HTERT RPE-1 (cell line): ENCODE data around the gene TRPC6.
"Not testable (repeated sequence)": the region's sequence is repeated elsewhere in the genome, so short reads cannot be mapped to it uniquely, and the experiment has no call there.

ENCODE experiments used
- in situ Hi-C: fragments of 300-500 bp; cut with MboI; formaldehyde crosslinking; loops from 4 replicates; pipeline ENCODE4 v1.14.3; 2020; ENCODE audit warnings: low sequenced_read_pairs

The TRPC6 gene

GRCh38 chr11:101523193-101523592 lies 60.6 kb downstream of the TRPC6 start:
- in situ Hi-C loops: no loop called here

DNA sequence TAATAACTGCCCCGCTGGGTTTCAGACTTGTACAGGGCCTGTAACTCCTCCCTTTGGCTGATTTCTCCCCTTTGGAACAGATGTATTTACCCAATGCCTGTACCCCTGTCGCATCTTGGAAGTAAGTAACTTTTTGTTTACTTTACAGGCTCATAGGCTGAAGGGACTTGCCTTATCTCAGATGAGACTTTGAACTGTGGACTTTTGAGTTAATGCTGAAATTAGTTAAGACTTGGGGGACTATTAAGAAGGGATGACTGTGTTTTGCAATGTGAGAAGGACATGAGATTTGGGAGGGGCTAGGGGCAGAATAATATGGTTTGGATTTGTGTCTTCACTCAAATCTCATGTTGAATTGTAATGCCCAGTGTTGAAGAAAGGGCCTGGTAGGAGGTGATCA lies 62.0 kb downstream of the TRPC6 start:
- in situ Hi-C loops: no loop called here

GRCh38 chr11:101516546-101516945 lies 67.3 kb downstream of the TRPC6 start:
- in situ Hi-C loops: no loop called here

DNA sequence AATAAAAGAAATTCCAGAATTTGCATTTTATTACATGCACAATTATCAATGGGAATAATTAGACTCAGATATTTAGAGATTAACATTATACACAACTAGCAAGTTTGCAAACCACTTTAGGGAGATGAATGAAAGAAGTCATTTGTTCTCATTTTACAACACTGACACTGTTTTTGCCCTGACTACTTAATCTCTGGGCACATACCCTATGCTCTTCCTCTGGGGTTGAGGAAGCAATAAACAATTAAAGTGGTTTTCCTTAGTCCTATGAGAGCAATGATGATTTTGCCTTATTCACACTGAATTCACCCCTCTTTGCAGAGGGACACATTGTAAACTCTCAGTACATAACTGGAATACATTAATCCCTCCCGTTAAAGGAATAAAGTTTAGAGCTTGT lies 72.7 kb downstream of the TRPC6 start:
- in situ Hi-C loops: no loop called here

- in situ Hi-C loops: no loop called here
These were observed 73.2 kb downstream of the TRPC6 start for GRCh38 chr11:101510591-101510990.

- in situ Hi-C loops: no loop called here
These were observed 73.9 kb downstream of the TRPC6 start for GRCh38 chr11:101509922-101510321.

- in situ Hi-C loops: no loop called here
These were observed 75.4 kb downstream of the TRPC6 start for GRCh38 chr11:101508370-101508769.

GRCh38 chr11:101498891-101499290 lies 84.9 kb downstream of the TRPC6 start:
- in situ Hi-C loops: no loop called here

GRCh38 chr11:101497291-101497690 lies 86.5 kb downstream of the TRPC6 start:
- in situ Hi-C loops: no loop called here

DNA sequence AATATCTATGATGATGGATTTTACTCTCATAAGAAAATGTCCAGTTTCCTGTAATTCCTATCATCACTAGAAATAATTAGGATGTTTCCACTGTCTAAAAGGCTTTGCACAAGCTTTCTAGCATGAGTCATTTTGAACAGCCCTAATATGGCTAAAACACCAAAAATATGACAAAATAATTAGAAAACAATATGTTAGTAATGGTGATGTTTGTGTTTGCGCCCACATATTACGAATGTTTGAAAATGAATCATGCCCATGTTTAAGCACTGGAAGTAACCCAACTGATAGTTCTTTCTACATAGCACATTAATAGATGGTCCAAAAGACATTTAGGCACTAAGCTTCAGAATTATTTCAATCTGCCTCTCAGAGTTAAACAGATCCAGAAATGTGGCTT lies 96.0 kb downstream of the TRPC6 start:
- in situ Hi-C loops: no loop called here

DNA sequence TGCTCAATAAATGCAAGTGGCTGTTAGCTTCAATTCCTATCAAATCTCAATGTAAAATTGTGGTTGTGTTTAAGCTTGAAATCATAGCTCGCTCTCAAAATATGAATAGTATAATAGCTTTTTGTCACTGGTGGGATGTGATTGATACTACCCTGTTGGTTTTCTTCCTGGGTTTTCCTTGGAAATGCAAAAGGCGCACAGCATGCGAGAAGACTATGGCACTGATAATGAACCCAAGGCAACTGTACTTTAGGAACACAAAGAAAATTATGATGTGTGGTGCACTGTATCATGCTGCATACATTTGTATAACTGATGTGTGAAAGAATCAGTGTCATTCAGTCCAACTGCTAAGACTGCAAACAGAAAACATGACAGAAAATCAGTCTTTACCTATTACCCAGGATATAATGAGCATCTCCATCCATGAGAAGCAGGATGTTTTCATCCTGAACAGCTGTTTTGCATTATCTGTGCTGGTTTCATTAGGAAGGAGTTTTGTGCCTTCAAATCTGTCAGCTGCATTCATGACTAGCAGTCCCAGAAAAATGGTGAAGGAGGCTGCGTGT lies 101.2 kb downstream of the TRPC6 start:
- in situ Hi-C loops: no loop called here

DNA sequence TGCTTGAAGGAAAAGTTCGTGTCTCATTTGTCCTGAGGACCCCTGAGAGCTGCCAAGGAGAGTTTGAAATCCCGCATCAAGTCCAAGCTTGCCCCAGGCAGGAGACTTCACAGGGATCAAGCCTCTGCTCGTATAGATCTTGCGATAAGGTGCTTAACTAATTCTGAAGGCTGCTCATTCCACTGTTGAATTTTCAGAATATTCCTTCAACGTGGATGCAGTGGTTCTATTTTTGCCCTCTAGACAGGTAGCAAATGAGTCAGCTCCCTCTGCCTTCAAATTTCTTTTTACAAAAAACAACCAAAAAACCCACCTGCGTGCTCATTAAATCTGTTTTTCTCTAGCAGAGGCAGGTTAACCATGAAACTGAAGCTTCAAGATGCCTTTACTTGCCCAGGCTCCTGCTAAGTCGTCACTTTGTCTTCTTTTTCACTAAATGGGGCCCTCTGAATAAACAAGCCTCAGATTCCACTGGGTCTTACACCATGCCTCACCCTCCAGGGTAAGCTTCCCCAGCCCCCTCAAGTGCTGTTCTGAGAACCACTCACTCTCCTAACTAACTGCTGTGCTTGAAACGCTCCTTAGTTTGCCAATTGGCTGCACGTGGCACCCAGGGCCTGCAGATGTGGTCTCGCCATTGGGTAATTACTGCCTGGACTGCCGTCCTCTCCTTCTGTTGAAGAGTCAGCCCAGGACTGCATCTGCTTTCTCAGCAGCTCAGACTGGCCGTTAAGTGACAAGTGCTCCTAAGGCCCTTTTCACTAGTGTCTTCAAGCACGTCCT lies 105.0 kb downstream of the TRPC6 start:
- in situ Hi-C loops: no loop called here

DNA sequence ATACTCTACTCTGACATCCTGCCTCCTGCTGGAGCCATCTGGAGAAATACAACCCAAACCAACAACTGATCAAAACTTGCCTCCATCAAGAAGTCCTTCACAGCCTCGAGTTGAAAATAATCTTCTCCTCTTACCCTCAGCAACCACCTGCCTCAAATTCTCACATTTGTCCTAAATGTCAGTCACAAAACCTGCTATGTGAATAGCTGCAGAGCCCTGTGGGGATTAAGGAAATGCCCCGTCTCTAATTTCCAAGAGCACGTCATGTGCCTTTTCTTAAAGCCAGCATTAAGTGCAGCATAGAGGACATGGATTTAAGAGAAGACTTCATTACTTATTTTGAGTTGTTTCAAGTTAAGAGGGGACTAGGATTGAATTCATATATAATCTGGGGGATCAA lies 105.9 kb downstream of the TRPC6 start:
- in situ Hi-C loops: no loop called here

DNA sequence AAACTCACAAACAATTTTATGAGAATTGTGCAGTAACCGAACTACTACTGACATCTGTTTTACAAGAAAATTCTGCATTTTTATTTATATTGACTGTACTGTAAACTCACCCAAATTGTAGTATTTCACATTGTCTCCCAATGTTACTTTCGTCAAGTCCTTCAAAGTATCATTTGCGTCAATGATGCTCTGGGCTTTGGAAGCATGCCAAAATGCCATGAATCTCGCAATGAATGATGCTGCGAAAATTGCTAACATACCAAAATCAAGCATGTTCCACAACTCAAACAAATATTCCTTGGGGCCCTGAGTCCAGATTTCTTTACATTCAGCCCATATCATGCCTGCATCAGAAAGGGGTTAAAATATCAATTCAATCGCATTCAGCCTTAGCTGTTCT lies 107.6 kb downstream of the TRPC6 start:
- in situ Hi-C loops: no loop called here

- in situ Hi-C loops: no loop called here
These were observed 108.1 kb downstream of the TRPC6 start for GRCh38 chr11:101475699-101476098.

DNA sequence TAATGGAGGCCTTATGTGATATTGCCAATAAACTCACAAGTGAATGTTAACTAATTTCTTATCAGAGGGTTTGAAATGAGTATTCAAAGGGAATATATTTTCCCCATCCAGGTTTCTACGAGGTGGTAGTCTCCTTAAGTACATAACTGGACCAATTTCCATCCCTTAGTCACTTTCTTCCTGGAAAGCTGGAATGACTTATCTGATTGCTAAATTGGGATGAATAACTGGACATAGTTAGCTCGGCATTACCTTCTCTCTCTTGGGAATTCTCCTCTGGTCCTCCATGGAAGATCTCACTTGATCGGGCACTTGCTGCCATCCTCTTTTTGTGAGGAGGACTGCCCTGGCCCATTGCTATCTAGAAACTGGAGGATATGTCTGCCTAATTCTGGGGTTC lies 109.1 kb downstream of the TRPC6 start:
- in situ Hi-C loops: no loop called here

DNA sequence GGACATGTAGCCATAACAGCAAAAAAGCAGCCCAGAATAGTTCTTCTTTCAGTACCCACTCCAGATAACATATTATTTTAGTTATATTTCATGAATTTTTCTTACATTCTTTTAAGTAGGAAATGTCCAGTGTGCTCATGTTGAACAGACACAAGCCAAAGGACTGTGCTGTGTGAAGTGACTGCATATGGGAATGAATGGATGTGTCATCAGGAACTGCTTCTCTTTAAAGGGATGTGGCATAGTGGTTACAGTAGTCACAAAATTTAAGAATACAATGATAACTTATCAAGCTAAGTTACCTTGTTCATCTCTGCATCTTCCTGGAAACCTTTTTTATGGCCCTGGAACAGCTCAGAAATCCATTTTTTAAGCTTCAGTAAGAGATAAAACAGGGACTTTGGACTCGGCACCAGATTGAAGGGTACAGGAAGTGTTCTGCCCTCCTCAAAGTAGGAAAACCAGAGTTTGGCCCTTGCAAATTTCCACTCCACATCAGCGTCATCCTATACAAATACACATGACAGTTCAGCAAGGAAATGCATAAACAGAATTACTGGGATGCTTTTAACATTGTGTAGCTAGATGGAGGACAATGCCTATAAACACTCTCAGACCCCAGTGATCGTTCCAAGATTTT lies 112.8 kb downstream of the TRPC6 start:
- in situ Hi-C loops: no loop called here

- in situ Hi-C loops: no loop called here
These were observed 113.4 kb downstream of the TRPC6 start for GRCh38 chr11:101470419-101470818.

DNA sequence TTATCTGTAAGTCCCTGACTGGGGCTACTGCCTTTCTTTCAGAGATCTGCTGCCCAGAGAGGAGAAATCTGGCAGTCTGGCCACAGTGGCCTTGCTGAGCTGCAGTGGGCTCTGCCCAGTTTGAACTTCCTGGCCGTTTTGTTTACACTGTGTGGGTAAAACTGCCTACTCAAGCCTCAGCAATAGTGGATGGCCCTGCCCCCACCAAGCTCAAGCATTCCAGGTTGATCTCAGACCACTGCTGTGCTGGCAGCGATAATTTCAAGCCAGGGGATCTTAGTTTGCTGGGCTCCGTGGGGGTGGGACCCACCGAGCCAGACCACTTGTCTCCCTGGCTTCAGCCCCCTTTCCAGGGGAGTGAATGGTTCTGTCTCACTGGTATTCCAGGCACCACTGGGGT lies 117.5 kb downstream of the TRPC6 start:
- in situ Hi-C loops: no loop called here

DNA sequence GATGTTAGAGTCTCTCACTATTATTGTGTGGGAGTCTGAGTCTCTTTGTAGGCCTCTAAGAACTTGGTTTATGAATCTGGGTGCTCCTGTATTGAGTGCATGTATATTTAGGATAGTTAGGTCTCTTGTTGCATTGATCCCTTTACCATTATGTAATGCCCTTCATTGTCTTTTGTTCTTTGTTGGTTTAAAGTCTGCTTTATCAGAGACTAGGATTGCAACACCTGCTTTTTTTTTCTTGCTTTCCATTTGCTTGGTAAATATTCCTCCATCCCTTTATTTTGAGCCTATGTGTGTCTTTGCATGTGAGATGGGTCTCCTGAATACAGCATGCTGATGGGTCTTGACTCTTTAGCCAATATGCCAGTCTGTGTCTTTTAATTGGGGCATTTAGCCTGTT lies 119.4 kb downstream of the TRPC6 start:
- in situ Hi-C loops: not testable (repeated sequence)

DNA sequence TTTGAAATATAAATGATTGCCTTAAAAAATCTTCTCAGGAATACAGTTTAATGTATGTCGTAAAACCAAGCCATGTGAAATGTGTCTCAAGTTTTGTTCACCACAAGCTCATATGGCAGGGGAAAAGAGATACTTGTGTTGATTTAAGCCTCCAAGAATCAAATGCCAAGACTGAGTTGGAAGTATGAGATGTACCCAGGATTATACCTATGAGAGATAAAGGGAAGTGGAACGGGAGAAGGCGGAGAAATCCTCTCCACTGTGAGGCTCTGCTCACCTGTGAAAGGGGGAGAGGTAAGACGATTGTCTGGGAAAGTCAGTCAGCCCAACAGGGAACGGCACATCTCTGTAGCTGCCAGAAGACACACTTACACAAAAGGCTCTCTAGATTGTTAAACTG lies 124.8 kb downstream of the TRPC6 start:
- in situ Hi-C loops: no loop called here

DNA sequence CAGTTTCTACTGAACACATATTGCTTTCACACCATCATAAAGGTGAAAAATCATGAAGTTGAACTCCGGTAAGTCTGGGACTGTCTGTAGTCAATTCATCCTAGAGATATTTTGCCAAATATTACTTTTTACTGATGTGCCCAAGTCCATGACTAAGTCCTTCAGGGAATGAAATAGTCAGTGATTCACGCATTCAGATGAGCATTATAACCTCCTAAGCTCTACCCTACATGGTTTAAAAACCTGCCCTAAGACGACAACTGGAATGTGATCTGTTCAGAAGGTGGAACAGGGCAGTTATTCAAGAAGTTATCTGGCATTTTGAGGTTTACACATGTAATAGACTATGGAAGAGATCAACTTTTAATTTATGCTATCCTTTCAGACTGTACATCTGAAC lies 125.6 kb downstream of the TRPC6 start:
- in situ Hi-C loops: no loop called here
